ENCODE data around the gene SEMA6A. TPM values are rescaled to one million over a fixed set of nuclear protein-coding genes. Genes with fewer than 3 reads are reported as not detected.
A peak's percentile ranks its signal among the peaks of the same experiment; 100 is the strongest.

The SEMA6A gene
- polyA plus RNA-seq, 1 of the 3 experiments (the other 2 are of a cell fraction): 0.18 TPM

DNA sequence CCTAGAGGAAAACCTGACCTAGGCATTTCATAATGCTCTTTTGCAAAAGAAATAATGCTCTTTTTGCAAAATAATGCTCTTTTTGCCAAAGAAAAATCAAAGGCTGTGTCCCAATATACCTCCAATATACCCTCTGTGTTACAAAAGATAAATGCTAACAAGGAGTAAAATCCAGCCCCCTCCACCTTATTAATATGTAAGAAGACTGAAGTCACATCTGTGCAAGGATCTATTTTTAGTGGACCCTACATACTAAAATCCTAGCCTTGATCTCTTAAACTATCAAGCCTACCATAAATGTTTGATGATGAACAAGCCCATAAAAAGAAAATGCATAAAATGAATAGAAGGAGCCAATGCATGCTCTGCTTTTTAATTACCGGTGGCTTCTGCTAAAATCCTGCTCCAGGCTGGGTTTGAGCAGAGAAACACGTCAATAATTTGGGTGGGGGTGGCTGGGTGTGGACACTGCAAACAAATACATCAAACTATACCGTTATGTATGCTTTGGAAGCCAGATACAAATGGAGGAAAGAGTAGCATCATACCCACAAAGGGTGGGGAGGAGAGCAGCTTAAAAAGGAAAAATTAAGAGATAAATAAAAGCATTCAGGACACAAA is 131.6 kb downstream of the SEMA6A start:
- H3K27me3 ChIP-seq (ENCODE audit: insufficient read depth): no peaks in the 10 kb centered on the region
- H3K4me2 ChIP-seq: no peak overlapping the region
- no peak overlapping the region for H3K9ac ChIP-seq
- H3K27ac ChIP-seq (ENCODE audit: low read depth in 2 of 2, low read length in 1 of 2): peak overlapping the region in 1 of 2 experiments; percentile 74; a peak in 1 of 4 replicates
- POLR2A ChIA-PET: interaction anchor here (1.0 to 1.2 kb wide), 3 partner anchors 28 to 50 kb away, joined by 3 to 5 read pairs (median 3); no protein-coding TSS in a partner anchor
- no peaks in the 10 kb centered on the region for H4K20me1 ChIP-seq (ENCODE audit: insufficient read depth)
- WGBS (ENCODE audit: low lambda C conversion rate): 72% methylated on average over 3 of the region's 3 CpGs
- H2AFZ ChIP-seq (ENCODE audit: low read depth): no peak overlapping the region
- no peaks in the 10 kb centered on the region for H3K36me3 ChIP-seq (replicated peaks in 1 of 2; ENCODE audit: control insufficient read depth in 1 of 2, insufficient read depth in 2 of 2, low read length in 1 of 2)
- H3K9me3 ChIP-seq: no peaks in the 10 kb centered on the region
- H3K9me2 ChIP-seq: no peaks in the 10 kb centered on the region
- DNase-seq: no peak
- CTCF ChIA-PET: interaction anchor here (2.4 kb wide), 1 partner anchor 11 kb away, joined by 8 read pairs; no protein-coding TSS in a partner anchor
- TF ChIP-seq TCF12 (IDR thresholded peaks at IDR 0.05) (no peak), RCOR1 (IDR thresholded peaks at IDR 0.05; ENCODE audit: low read length) (no peak), USF2 (IDR thresholded peaks at IDR 0.05; ENCODE audit: borderline replicate concordance, low read depth, low read length) (no peak), FOSL2 (IDR thresholded peaks at IDR 0.05; ENCODE audit: borderline replicate concordance, low read depth) (no peak), TAF1 (IDR thresholded peaks at IDR 0.05; ENCODE audit: borderline replicate concordance, low read depth, low read length) (no peak), GATA2 (CRISPR knock-in tag; IDR thresholded peaks at IDR 0.05) (no peak), TEAD4 (IDR thresholded peaks at IDR 0.05; ENCODE audit: borderline replicate concordance, insufficient read depth) (no peak), SMC3 (IDR thresholded peaks at IDR 0.05; ENCODE audit: low read depth, low read length) (no peak), MEF2A (IDR thresholded peaks at IDR 0.05; ENCODE audit: borderline replicate concordance, low read depth) (no peak), MXI1 (IDR thresholded peaks at IDR 0.05; ENCODE audit: low read depth, low read length) (no peak), GABPA (IDR thresholded peaks at IDR 0.05; ENCODE audit: low read depth) (no peak), JUND (IDR thresholded peaks at IDR 0.05) (no peak), EZH2phosphoT487 (IDR thresholded peaks at IDR 0.05; ENCODE audit: borderline replicate concordance, low read depth) (no peak)
- TF ChIP-seq, protein P1, sequence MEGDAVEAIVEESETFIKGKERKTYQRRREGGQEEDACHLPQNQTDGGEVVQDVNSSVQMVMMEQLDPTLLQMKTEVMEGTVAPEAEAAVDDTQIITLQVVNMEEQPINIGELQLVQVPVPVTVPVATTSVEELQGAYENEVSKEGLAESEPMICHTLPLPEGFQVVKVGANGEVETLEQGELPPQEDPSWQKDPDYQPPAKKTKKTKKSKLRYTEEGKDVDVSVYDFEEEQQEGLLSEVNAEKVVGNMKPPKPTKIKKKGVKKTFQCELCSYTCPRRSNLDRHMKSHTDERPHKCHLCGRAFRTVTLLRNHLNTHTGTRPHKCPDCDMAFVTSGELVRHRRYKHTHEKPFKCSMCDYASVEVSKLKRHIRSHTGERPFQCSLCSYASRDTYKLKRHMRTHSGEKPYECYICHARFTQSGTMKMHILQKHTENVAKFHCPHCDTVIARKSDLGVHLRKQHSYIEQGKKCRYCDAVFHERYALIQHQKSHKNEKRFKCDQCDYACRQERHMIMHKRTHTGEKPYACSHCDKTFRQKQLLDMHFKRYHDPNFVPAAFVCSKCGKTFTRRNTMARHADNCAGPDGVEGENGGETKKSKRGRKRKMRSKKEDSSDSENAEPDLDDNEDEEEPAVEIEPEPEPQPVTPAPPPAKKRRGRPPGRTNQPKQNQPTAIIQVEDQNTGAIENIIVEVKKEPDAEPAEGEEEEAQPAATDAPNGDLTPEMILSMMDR (IDR thresholded peaks at IDR 0.05): no peak
- peaks cover 0 to 27% of the 10 kb centered on the region in 2 experiments; a peak in 2 of 4 replicates for H3K4me1 ChIP-seq (ENCODE audit: control insufficient read depth in 1 of 2, insufficient read depth in 2 of 2, low read depth in 1 of 2, low read length in 1 of 2)
- H3K79me2 ChIP-seq (ENCODE audit: insufficient read depth): no peaks in the 10 kb centered on the region
- no peak overlapping the region for H3K4me3 ChIP-seq (ENCODE audit: low read depth in 2 of 2, low read length in 1 of 2)
- no peaks in the 10 kb centered on the region for H3F3A ChIP-seq (replicated peaks; ENCODE audit: insufficient read depth)

DNA sequence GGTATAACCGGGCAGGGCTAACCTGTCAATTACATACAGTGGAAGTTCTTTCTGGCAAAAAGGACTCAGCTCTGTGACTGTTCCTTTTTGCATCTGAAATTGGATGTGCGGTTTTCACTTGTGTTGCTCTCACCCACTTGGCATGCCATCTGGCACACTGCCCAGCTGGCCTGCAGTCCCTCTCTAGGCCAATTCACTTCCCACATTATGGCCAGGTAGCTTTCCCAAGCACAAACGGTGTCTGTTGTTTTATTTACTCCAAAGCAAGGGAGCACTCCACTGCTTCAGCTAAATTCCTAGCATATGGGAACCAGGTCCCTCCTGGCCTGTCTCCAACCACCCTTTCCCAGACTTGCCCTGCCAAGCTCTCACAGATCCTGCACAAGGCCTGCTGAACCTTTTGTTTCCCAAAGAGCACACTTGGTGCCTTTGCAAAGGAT is 132.5 kb downstream of the SEMA6A start:
- Histone ChIP-seq H3K9me3 (no peaks in the 10 kb centered on the region), H3K36me3 (replicated peaks in 1 of 2; ENCODE audit: control insufficient read depth in 1 of 2, insufficient read depth in 2 of 2, low read length in 1 of 2) (no peaks in the 10 kb centered on the region), H3K4me1 (ENCODE audit: control insufficient read depth in 1 of 2, insufficient read depth in 2 of 2, low read depth in 1 of 2, low read length in 1 of 2) (peaks cover 0 to 31% of the 10 kb centered on the region in 2 experiments; a peak in 2 of 4 replicates), H2AFZ (ENCODE audit: low read depth) (no peak overlapping the region), H3F3A (replicated peaks; ENCODE audit: insufficient read depth) (no peaks in the 10 kb centered on the region), H3K4me2 (no peak overlapping the region), H3K9me2 (no peaks in the 10 kb centered on the region), H4K20me1 (ENCODE audit: insufficient read depth) (no peaks in the 10 kb centered on the region), H3K27me3 (ENCODE audit: insufficient read depth) (no peaks in the 10 kb centered on the region), H3K4me3 (ENCODE audit: low read depth in 2 of 2, low read length in 1 of 2) (no peak overlapping the region), H3K79me2 (ENCODE audit: insufficient read depth) (no peaks in the 10 kb centered on the region), H3K27ac (ENCODE audit: low read depth in 2 of 2, low read length in 1 of 2) (peak overlapping the region; percentile 37 to 74), H3K9ac (no peak overlapping the region)
- ChIA-PET POLR2A (interaction anchor here (1.0 to 1.2 kb wide), 3 partner anchors 27 to 51 kb away, joined by 3 to 5 read pairs (median 3); no protein-coding TSS in a partner anchor), CTCF (interaction anchor here (0.6 to 1.4 kb wide), 3 partner anchors 14 to 304 kb away, joined by 3 to 4 read pairs (median 3); no protein-coding TSS in a partner anchor)
- peak; percentile 49 for DNase-seq
- WGBS (ENCODE audit: low lambda C conversion rate): 10% methylated on average over 3 of the region's 3 CpGs
- TF ChIP-seq JUND (IDR thresholded peaks at IDR 0.05) (peak; percentile 56), ELF1 (IDR thresholded peaks at IDR 0.05) (no peak), FOXJ3 (CRISPR knock-in tag; IDR thresholded peaks at IDR 0.05) (no peak), TEAD4 (IDR thresholded peaks at IDR 0.05; ENCODE audit: borderline replicate concordance, insufficient read depth) (0 out of 2 replicates have a peak, but pooled peaks have one; percentile 29), POLR2AphosphoS5 (IDR thresholded peaks at IDR 0.05; ENCODE audit: low read depth, low read length) (no peak), SIN3A (IDR thresholded peaks at IDR 0.05; ENCODE audit: borderline replicate concordance, low read depth, low read length) (peak; percentile 29; the same call in 1 of the 2 replicates), GABPA (IDR thresholded peaks at IDR 0.05; ENCODE audit: low read depth) (no peak), FOSL2 (IDR thresholded peaks at IDR 0.05; ENCODE audit: borderline replicate concordance, low read depth) (peak; percentile 38; the same call in 1 of the 2 replicates), TCF12 (IDR thresholded peaks at IDR 0.05) (peak; percentile 76), RAD21 (IDR thresholded peaks at IDR 0.05; ENCODE audit: low read length) (no peak), NFIC (IDR thresholded peaks at IDR 0.05; ENCODE audit: borderline replicate concordance) (peak; percentile 98), RXRA (IDR thresholded peaks at IDR 0.05; ENCODE audit: borderline replicate concordance, low read depth) (no peak), GATA2 (CRISPR knock-in tag; IDR thresholded peaks at IDR 0.05) (no peak), USF1 (IDR thresholded peaks at IDR 0.05; ENCODE audit: borderline replicate concordance, low read depth) (no peak), RCOR1 (IDR thresholded peaks at IDR 0.05; ENCODE audit: low read length) (no peak; the same call in 1 of the 2 replicates)
- TF ChIP-seq, protein P2, sequence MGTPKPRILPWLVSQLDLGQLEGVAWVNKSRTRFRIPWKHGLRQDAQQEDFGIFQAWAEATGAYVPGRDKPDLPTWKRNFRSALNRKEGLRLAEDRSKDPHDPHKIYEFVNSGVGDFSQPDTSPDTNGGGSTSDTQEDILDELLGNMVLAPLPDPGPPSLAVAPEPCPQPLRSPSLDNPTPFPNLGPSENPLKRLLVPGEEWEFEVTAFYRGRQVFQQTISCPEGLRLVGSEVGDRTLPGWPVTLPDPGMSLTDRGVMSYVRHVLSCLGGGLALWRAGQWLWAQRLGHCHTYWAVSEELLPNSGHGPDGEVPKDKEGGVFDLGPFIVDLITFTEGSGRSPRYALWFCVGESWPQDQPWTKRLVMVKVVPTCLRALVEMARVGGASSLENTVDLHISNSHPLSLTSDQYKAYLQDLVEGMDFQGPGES (IDR thresholded peaks at IDR 0.05; ENCODE audit: low read depth, low read length): no peak
